SHP77 (cell line): ENCODE measurements around the gene NAB2.
A peak's percentile ranks its signal among the peaks of the same experiment; 100 is the strongest.

Experiments
- DNase-seq, 2 experiments: peaks; one replicate each; lab custom pipeline; 2025; lab: John Stamatoyannopoulos, UW

The NAB2 gene

GRCh38 chr12:57093415-57094207 is 4.7 kb downstream of the NAB2 start:
- DNase-seq: peak in 1 of 2 experiments; percentile 34

GRCh38 chr12:57094208-57095160 is 5.6 kb downstream of the NAB2 start:
- no peak for DNase-seq

GRCh38 chr12:57095440-57095839 is 6.5 kb downstream of the NAB2 start:
- DNase-seq: no peak

GRCh38 chr12:57096099-57096572 is 7.2 kb downstream of the NAB2 start:
- peak; percentile 48 to 50 for DNase-seq

GRCh38 chr12:57096748-57097553 is 8.0 kb downstream of the NAB2 start:
- DNase-seq: no peak

- DNase-seq: no peak
These were observed 8.6 kb downstream of the NAB2 start for GRCh38 chr12:57097554-57097835.

- no peak for DNase-seq
These were observed 9.6 kb downstream of the NAB2 start for GRCh38 chr12:57098546-57098945.

GRCh38 chr12:57099047-57099714 is 10.3 kb downstream of the NAB2 start:
- DNase-seq: no peak

GRCh38 chr12:57099766-57100165 is 10.9 kb downstream of the NAB2 start:
- DNase-seq: no peak

GRCh38 chr12:57101892-57102695 is 13.2 kb downstream of the NAB2 start:
- DNase-seq: peak in 1 of 2 experiments; percentile 15

GRCh38 chr12:57103856-57104255 is 14.9 kb downstream of the NAB2 start:
- DNase-seq: no peak

GRCh38 chr12:57104292-57104910 is 15.5 kb downstream of the NAB2 start:
- DNase-seq: no peak

GRCh38 chr12:57105011-57105753 is 16.3 kb downstream of the NAB2 start:
- DNase-seq: no peak

GRCh38 chr12:57106021-57106708 is 17.3 kb downstream of the NAB2 start:
- DNase-seq: no peak

GRCh38 chr12:57107456-57108155 is 18.7 kb downstream of the NAB2 start:
- no peak for DNase-seq

- DNase-seq: no peak
These were observed 20.5 kb downstream of the NAB2 start for GRCh38 chr12:57109207-57110103.
